Effector memory CD4-positive, alpha-beta T cell (primary cell): ENCODE results near the gene IGDCC3.

ENCODE experiments used
- DNase-seq, 3 donors: peaks; one replicate each; pipeline ENCODE4 v3.0.0-alpha.2; 2020
- H3K27ac ChIP-seq: 2 replicates; pipeline ENCODE4 v1.7.0; 2013; ENCODE audit warnings: mild to moderate bottlenecking, low read length, moderate library complexity; ENCODE audit not compliant: insufficient read depth, poor library complexity, severe bottlenecking
- H3K27me3 ChIP-seq: replicated peaks from 2 replicates; pipeline ENCODE4 v1.7.0; 2013; ENCODE audit warnings: mild to moderate bottlenecking, low read length; ENCODE audit not compliant: insufficient read depth, control insufficient read depth, poor library complexity, severe bottlenecking
- H3K36me3 ChIP-seq: 2 replicates; pipeline ENCODE4 v1.7.0; 2013; ENCODE audit warnings: mild to moderate bottlenecking, low read length, moderate library complexity; ENCODE audit not compliant: control insufficient read depth, insufficient read depth
- H3K4me1 ChIP-seq: 2 replicates; pipeline ENCODE4 v1.7.0; 2013; ENCODE audit warnings: low read length, mild to moderate bottlenecking; ENCODE audit not compliant: control insufficient read depth, insufficient read depth, poor library complexity, severe bottlenecking
- H3K4me3 ChIP-seq: 2 replicates; pipeline ENCODE4 v1.7.0; 2013; ENCODE audit warnings: low read length, low read depth, mild to moderate bottlenecking; ENCODE audit not compliant: insufficient read depth, poor library complexity, severe bottlenecking
- H3K9me3 ChIP-seq: 2 replicates; pipeline ENCODE4 v1.7.0; 2013; ENCODE audit warnings: mild to moderate bottlenecking, low read length, moderate library complexity; ENCODE audit not compliant: control insufficient read depth

Gene IGDCC3

DNA sequence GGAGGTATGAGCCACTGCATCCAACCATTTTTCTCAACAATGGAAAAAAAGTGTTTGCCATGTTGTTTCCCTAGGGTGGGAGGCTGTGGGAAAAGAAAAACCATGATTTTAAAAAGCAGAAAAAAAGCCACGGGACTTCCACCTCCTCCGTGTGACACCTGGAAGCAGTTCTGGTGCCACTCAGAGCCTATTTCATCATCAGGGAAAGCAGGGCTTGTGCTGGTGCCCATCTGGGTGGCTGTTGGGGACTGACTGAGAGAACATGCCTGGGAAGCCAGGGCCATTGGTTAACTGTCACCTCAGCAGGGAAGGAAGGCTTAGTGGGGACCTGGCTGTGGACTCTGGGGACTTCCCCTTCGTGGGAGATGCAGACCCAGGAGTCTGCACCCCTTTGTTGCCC lies 66.0 kb downstream of the IGDCC3 start:
- Histone ChIP-seq H3K27me3 (no peaks in the 10 kb centered on the region), H3K36me3 (no peaks in the 10 kb centered on the region), H3K4me3 (no peak overlapping the region), H3K9me3 (no peaks in the 10 kb centered on the region), H3K27ac (no peak overlapping the region), H3K4me1 (no peaks in the 10 kb centered on the region)
- no peak for DNase-seq

DNA sequence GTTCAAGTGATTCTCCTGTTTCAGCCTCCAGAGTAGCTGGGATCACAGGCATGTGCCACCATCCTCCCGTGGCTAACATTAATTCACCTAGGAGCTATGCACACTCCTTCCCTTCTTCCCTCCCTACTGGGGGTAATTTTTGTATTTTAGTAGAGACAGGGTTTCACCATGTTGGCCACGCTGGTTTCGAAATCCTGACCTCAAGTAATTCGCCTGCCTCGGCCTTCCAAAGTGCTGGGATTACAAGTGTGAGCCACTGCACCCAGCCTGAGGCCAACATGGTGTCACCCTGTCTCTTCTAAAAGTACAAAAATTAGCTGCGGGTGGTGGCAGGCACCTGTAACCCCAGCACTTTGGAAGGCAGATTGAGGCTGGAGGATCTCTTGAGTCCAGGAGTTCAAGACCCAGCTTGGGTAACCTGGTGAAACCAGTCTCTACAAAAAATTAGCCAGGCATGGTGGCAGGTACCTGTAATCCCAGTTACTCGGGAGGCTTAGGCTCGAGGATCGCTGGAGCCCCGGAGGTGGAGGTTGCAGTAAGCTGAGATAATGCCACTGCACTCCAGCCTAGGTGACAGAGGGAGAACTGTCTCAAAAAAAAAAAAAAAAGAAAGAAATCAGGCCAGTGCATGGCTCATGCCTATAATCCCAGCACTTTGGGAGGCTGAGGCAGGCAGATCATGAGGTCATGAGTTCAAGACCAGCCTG lies 67.2 kb downstream of the IGDCC3 start:
- Histone ChIP-seq H3K36me3 (no peaks in the 10 kb centered on the region), H3K27ac (no peak overlapping the region), H3K4me1 (no peaks in the 10 kb centered on the region), H3K9me3 (no peaks in the 10 kb centered on the region), H3K4me3 (no peak overlapping the region), H3K27me3 (no peaks in the 10 kb centered on the region)
- no peak for DNase-seq

DNA sequence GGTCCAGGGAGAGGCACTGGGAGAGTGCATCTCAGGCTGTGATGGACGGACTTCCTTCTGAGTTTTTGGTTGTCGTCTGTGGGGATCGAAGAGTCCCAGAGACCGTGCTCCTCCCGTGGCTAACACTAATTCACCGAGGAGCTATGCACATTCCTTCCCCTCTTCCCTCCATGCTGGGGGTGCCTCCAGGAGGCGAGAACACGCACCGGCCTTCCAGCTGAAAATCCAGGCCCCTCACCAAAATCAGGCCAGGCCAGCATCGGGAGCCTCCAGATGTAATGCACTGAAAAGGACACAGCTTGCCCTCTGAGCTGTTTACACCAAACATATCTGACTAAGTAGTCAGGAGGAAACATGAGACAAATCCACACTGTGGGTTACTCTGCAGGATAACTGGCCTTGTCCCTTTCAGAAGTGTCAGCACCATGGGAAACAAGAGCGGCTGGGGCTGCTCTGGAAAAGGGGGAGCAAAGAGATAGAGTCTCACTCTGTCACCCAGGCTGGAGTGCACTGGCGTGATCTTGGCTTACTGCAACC lies 67.9 kb downstream of the IGDCC3 start:
- Histone ChIP-seq H3K4me1 (no peaks in the 10 kb centered on the region), H3K9me3 (no peaks in the 10 kb centered on the region), H3K36me3 (no peaks in the 10 kb centered on the region), H3K4me3 (no peak overlapping the region), H3K27ac (no peak overlapping the region), H3K27me3 (no peaks in the 10 kb centered on the region)
- DNase-seq = no peak

DNA sequence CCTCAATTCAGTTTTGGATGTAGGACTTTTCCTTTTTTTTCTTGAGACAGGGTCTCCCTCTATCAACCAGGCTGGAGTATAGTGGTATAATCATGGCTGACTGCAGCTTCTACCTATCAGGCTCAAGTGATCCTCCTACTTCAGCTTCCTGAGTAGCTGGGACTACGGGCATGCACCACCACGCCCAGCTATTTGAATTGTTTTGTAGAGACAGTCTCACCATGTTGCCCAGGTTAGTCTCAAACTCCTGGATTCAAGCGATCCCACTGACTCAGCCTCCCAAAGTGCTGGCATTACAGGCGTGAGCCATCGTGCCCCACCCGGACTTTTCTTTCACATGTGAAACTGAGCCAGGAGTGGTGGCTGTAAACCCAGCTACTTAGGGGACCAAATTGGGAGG lies 69.8 kb downstream of the IGDCC3 start:
- Histone ChIP-seq H3K4me3 (no peak overlapping the region), H3K27me3 (no peaks in the 10 kb centered on the region), H3K4me1 (peaks cover 4% of the 10 kb centered on the region), H3K36me3 (no peaks in the 10 kb centered on the region), H3K27ac (no peak overlapping the region), H3K9me3 (no peaks in the 10 kb centered on the region)
- DNase-seq = no peak

DNA sequence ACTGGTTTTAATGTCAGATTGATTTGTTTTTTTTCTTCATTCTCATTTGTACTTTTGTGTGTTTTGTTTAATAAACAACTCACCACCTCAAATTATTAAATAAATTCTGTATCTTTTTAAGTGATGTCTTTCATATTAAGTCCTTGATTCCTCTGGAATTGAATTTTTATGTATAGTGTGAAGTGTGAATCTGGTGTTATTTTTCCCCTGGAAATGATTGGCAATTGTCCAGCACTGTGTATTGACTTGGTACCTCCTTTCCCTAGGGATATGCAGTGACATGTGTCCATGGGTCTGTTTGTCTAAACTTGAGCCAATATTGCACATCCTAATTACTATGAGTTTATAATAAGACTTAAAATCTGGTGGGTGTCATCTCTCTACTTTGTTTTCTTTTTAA lies 71.3 kb downstream of the IGDCC3 start:
- no peak overlapping the region for H3K4me3 ChIP-seq
- no peak overlapping the region for H3K27ac ChIP-seq
- no peak for DNase-seq
- H3K36me3 ChIP-seq = no peaks in the 10 kb centered on the region
- H3K9me3 ChIP-seq = no peaks in the 10 kb centered on the region
- peaks cover 4% of the 10 kb centered on the region for H3K4me1 ChIP-seq
- no peaks in the 10 kb centered on the region for H3K27me3 ChIP-seq

DNA sequence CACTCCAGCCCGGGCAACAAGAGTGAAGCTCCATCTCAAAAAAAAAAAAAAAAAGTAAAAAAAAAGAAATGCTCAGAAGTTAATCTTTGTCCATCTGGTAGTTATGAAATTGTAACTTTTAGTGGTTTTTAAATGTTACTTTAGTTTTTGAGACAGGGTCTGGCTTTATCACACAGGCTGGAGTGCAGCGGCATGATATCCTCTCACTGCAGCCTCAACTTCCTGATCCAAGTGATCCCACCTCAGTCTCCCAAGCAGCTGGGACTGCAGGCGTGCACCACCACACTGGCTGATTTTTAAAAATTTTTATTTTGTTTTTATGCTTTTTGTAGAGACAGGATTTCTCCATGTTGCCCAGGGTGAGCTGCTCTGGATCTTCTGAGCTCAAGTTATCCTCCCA lies 72.0 kb downstream of the IGDCC3 start:
- Histone ChIP-seq H3K27ac (no peak overlapping the region), H3K9me3 (no peaks in the 10 kb centered on the region), H3K4me3 (no peak overlapping the region), H3K27me3 (no peaks in the 10 kb centered on the region), H3K36me3 (no peaks in the 10 kb centered on the region), H3K4me1 (peaks cover 4% of the 10 kb centered on the region)
- DNase-seq = no peak

DNA sequence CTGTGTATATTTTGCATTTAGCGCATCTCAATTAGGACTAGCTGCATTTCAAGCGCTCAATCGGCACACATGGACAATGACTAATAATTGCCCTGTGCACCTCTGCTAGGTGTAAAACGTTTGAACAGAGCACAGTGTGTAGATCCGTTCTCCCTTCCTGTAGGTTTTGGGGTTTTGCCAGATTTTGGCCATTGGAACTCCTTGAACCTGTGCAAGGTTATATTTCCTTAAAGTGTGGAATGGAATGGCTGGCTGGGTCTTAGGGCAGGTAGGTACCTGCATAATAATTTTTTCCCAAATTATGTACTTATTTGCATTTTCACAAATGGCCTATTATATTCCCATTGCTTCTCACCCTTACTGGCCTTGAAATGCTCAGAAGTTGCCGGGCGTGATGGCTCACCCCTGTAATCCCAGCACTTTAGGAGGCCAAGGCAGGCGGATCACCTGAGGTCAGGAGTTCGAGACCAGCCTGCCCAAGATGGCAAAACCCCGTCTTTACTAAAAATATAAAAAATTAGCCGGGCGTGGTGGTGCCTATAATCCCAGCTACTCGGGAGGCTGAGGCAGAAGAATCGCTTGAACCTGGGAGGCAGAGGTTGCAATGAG lies 72.5 kb downstream of the IGDCC3 start:
- H3K4me3 ChIP-seq = peak overlapping the region; percentile 53
- H3K27ac ChIP-seq = peak overlapping the region; percentile 92

DNA sequence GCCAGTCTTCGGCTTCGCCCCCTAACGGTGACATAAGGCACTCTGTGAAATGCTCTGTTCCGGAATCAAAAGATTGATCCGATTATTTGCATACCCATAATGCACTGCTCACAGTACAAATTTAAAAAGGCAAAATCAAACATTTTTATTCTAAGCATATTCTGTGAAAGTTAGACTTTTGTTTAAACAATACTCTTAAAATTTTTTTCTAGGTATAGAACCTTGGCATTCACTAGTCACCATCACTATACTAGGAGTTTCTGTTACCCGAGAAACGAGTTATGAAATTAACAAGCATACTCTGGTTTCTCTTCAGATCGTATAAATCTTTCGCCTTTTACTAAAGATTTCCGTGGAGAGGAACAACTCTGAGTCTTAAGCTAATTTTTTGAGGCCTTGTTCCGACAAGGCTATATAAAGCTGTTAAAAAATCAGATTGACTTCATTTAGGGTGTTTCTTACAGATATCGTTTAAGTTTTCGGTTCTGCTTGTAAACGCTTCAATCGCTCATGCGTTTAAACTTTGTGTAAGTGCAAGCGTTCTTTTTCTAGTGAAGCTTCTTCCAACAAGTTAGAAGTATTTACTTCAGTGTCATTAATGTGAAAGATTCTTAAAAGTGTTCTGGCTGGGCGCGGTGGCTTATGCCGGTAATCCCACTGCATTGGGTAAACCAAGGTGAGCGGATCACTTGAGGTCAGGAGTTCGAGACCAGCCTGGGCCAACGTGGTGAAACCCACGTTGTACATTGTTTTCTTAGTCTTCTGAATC lies 73.2 kb downstream of the IGDCC3 start, which contains the start of gene RNU5B-1:
Gene RNU5B-1 (plus strand): TSS at position 297 of the 769 bp plus-strand sequence.
- peak; percentile 51 to 69 (median 60) for DNase-seq
- Histone ChIP-seq H3K36me3 (no peaks in the 10 kb centered on the region), H3K9me3 (no peaks in the 10 kb centered on the region), H3K4me3 (peak within 1 kb of the TSS; percentile 53), H3K27ac (peak within 1 kb of the TSS; percentile 92), H3K27me3 (no peaks in the 10 kb centered on the region), H3K4me1 (peaks cover 4% of the 10 kb centered on the region)

More for the DNA sequence above, 72.5 kb downstream of the IGDCC3 start:
- no peak for DNase-seq
- Histone ChIP-seq H3K4me1 (peaks cover 4% of the 10 kb centered on the region), H3K9me3 (no peaks in the 10 kb centered on the region), H3K27me3 (no peaks in the 10 kb centered on the region), H3K36me3 (no peaks in the 10 kb centered on the region)

DNA sequence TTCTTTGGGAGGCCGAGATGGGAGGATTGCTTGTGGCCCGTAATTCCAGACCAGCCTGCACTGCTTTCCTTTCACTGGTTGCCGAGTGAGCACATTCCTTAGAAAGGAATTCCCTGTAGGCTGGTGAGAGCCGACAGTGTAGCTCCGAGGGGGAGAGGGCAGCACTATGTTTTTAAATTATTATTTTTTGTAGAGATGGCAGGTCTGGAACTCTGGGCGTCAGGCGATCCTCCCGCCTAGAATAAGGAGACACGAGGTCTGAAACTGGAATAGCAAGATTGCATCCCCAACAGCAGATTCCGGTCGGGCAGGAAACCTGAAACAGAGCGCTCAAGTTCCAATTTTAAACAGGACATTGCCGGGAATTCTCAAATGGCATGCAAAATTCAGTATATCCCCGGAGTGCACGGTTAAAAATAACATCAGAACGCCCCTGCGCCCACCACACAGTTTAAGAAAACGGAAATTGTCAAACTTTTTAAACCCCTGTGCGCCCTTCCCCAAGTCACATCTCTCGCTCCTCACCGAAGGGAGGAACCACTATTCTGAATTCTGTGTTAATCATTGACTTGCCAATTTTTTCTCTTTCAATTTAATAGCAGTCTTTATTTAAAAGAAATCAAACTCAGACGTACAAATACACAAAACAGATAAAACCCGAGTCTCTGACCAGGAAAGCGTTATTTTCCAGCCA lies 74.0 kb downstream of the IGDCC3 start:
- no peak for DNase-seq
- Histone ChIP-seq H3K36me3 (no peaks in the 10 kb centered on the region), H3K4me1 (peaks cover 4% of the 10 kb centered on the region), H3K27me3 (no peaks in the 10 kb centered on the region), H3K27ac (peak overlapping the region; percentile 92), H3K9me3 (no peaks in the 10 kb centered on the region), H3K4me3 (peak overlapping the region; percentile 53)
